Mucosa of rectum (tissue), 2 donors: Measurements from ENCODE around the gene GLT1D1.
A peak's percentile ranks its signal among the peaks of the same experiment; 100 is the strongest.

Experiments used
- H3K27ac ChIP-seq, 2 donors: one replicate each; pipeline ENCODE4 v1.7.0; 2013; ENCODE audit warnings: inconsistent platforms in 2 of 2, low read depth in 2 of 2, low read length in 2 of 2
- H3K27me3 ChIP-seq, 2 donors: one replicate each; pipeline ENCODE4 v1.7.0; 2013; ENCODE audit warnings: low read length in 2 of 2; ENCODE audit not compliant: control insufficient read depth in 2 of 2, insufficient read depth in 2 of 2
- H3K36me3 ChIP-seq, 2 donors: one replicate each; pipeline ENCODE4 v1.7.0; 2013; ENCODE audit warnings: low read length in 2 of 2; ENCODE audit not compliant: control insufficient read depth in 2 of 2, insufficient read depth in 2 of 2
- H3K4me1 ChIP-seq, 2 donors: one replicate each; pipeline ENCODE4 v1.7.0; 2013; ENCODE audit warnings: low read length in 2 of 2, mild to moderate bottlenecking in 1 of 2; ENCODE audit not compliant: control insufficient read depth in 2 of 2, insufficient read depth in 2 of 2
- H3K4me3 ChIP-seq, 2 donors: one replicate each; pipeline ENCODE4 v1.7.0; 2013; ENCODE audit warnings: low read length in 2 of 2
- H3K9ac ChIP-seq, 2 donors: one replicate each; pipeline ENCODE4 v1.7.0; 2013; ENCODE audit warnings: low read length in 2 of 2, low read depth in 1 of 2, mild to moderate bottlenecking in 1 of 2
- H3K9me3 ChIP-seq, 2 donors: one replicate each; pipeline ENCODE4 v1.7.0; 2013; ENCODE audit warnings: low read length in 2 of 2; ENCODE audit not compliant: control insufficient read depth in 2 of 2
- donor health status: healthy.
- donor health status: Normal muscosa, but diverticular disease.

GLT1D1 gene

DNA sequence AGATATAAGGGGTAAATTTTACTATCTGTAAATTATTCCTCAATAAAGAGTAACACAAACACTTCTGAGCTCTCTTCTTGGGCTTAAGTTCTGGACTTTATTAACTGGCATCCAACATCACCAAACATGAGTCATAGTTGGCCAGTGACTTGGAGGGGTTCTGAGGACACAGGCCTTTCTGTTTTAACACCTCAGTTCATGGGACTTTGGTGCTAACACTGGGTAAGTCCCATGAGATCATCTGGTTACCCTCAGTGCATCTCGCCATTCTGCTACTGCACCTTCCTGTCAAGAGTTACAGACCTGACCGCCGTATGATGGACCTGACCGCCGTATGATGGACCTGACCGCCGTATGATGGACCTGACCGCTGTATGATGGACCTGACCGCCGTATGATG, 39.4 kb upstream of the GLT1D1 start:
- no peak overlapping the region for H3K4me3 ChIP-seq
- peaks cover 8 to 11% of the 10 kb centered on the region in 2 donors for H3K36me3 ChIP-seq
- no peaks in the 10 kb centered on the region for H3K4me1 ChIP-seq
- H3K27ac ChIP-seq: no peak overlapping the region
- no peaks in the 10 kb centered on the region for H3K9me3 ChIP-seq
- no peaks in the 10 kb centered on the region for H3K27me3 ChIP-seq
- H3K9ac ChIP-seq: no peak overlapping the region

- H3K36me3 ChIP-seq: peaks cover 7 to 9% of the 10 kb centered on the region in 2 donors
- H3K9me3 ChIP-seq: no peaks in the 10 kb centered on the region
- no peak overlapping the region for H3K27ac ChIP-seq
- no peak overlapping the region for H3K9ac ChIP-seq
- no peaks in the 10 kb centered on the region for H3K4me1 ChIP-seq
- no peaks in the 10 kb centered on the region for H3K27me3 ChIP-seq
- H3K4me3 ChIP-seq: no peak overlapping the region
Measured at GRCh38 chr12:128814411-128815261, 38.6 kb upstream of the GLT1D1 start.

- Histone ChIP-seq H3K9me3 (no peaks in the 10 kb centered on the region), H3K4me1 (no peaks in the 10 kb centered on the region), H3K27ac (no peak overlapping the region), H3K36me3 (peaks cover 7 to 9% of the 10 kb centered on the region in 2 donors), H3K27me3 (no peaks in the 10 kb centered on the region), H3K9ac (no peak overlapping the region), H3K4me3 (no peak overlapping the region)
Measured at GRCh38 chr12:128815779-128816642, 37.3 kb upstream of the GLT1D1 start.

DNA sequence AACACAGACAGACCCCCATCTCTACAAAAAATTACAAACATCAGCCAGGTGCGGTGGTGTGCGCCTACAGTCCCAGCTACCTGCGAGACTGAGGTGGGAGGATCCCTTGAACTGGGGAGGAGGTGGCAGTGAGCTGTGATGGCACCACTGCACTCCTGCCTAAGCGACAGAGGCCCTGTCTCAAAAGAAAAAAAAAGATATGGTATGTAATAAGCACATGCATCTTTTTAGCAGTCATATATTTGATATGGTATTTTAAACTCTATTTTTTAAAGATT, 36.7 kb upstream of the GLT1D1 start:
- H3K27ac ChIP-seq: no peak overlapping the region
- H3K9me3 ChIP-seq: no peaks in the 10 kb centered on the region
- no peaks in the 10 kb centered on the region for H3K27me3 ChIP-seq
- H3K36me3 ChIP-seq: peaks cover 7 to 9% of the 10 kb centered on the region in 2 donors
- H3K4me1 ChIP-seq: no peaks in the 10 kb centered on the region
- H3K4me3 ChIP-seq: no peak overlapping the region
- no peak overlapping the region for H3K9ac ChIP-seq

DNA sequence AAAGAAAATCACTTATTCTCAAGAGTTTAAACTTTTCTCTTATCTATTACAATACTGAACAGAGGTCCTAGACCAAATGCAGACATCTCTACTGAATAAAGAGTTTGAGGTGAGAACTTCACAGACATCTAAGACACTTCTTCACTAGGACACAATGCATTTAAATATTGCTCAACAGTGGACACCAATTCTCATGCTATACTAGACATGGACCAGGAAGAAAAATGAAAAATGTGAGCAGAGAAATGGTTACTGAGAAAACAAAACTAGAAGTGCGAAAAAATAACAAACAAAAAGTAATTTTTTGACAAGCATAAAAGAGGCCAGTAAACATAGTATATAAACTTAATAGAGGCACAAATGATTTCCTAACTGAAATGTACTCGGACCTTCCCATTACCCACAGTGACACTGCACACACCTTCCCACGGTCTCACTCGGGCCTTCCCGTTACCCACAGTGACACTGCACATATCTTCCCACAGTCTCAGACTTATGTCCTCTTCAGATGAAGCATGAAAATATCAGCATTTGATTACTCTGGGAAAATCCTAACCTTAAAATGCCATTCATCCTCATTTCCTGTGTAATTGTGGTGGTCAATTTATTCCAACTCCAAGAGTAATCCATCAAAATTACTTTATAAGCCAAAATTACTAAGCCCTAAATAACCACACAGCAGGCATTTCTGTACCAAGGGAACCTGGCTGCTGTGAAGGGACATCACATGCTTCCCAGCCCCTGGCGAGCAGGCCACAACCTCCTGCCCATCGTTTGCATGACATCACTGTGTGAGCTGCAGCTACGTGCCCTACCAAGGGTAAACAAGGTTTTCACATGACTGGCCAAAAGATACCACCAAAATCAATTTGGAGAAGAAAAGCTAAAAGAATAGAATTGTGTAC, 35.9 kb upstream of the GLT1D1 start:
- peaks cover 0 to 5% of the 10 kb centered on the region in 2 donors for H3K4me1 ChIP-seq
- H3K36me3 ChIP-seq: peaks cover 7 to 9% of the 10 kb centered on the region in 2 donors
- no peaks in the 10 kb centered on the region for H3K9me3 ChIP-seq
- peak overlapping the region in 1 of 2 donors; percentile 10 for H3K9ac ChIP-seq
- H3K4me3 ChIP-seq: no peak overlapping the region
- H3K27me3 ChIP-seq: no peaks in the 10 kb centered on the region
- no peak overlapping the region for H3K27ac ChIP-seq

DNA sequence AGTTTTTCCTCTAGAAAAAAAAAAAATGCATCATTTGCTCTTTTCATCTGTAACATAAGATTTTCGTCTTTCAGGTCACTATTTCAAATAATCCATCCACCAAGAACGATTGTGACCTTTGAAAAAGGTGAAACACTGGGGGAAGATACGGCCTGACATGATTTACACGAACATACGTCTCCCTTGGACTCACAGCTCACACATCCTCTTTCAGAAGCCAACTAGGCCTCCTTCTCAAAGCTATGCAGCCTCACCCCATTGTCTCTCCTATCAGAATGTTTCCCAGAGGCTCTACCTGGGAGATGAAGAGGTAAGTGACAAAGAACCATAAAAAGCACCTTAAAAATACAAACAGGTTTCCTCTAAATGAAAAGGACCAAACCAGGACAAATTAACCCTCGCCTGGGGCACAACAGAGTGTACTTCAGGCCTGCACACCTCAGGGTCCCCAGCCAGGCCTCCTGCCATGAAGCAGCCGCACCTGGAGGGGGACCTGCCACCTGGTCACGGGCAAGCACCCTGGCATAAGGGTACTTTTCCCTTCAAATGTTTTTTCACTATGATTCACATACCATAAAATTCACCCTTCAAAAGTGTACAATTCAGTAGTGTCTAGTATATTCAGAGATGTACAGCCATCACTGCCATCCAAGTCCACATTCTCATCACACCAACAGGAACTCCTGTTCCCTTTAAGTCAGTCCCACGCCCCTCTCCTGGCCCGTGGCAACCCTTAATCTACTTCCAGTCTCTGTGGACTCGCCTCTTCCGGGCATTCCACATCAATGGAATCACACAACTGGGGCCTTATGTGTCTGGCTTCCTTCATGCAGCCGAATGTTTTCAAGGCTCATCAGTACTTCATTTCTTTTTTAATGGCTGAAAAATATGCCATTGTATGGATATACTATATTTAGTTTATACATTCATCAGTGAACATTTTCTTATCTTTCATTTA, 34.9 kb upstream of the GLT1D1 start:
- Histone ChIP-seq H3K36me3 (peaks cover 5 to 7% of the 10 kb centered on the region in 2 donors), H3K27me3 (no peaks in the 10 kb centered on the region), H3K4me1 (peaks cover 0 to 11% of the 10 kb centered on the region in 2 donors), H3K9me3 (no peaks in the 10 kb centered on the region), H3K9ac (no peak overlapping the region), H3K4me3 (no peak overlapping the region), H3K27ac (peak overlapping the region; percentile 8 to 12)

GRCh38 chr12:128819293-128820144, 33.8 kb upstream of the GLT1D1 start:
- Histone ChIP-seq H3K27me3 (no peaks in the 10 kb centered on the region), H3K4me3 (no peak overlapping the region), H3K9me3 (no peaks in the 10 kb centered on the region), H3K27ac (no peak overlapping the region), H3K36me3 (peaks cover under 1 to 3% of the 10 kb centered on the region in 2 donors), H3K9ac (no peak overlapping the region), H3K4me1 (peaks cover 1 to 13% of the 10 kb centered on the region in 2 donors)

- Histone ChIP-seq H3K36me3 (no peaks in the 10 kb centered on the region), H3K9me3 (no peaks in the 10 kb centered on the region), H3K27me3 (no peaks in the 10 kb centered on the region), H3K4me3 (no peak overlapping the region), H3K4me1 (peaks cover 3 to 16% of the 10 kb centered on the region in 2 donors), H3K27ac (peak overlapping the region; percentile 23 to 54), H3K9ac (no peak overlapping the region)
Measured at GRCh38 chr12:128820253-128820652, 33.0 kb upstream of the GLT1D1 start.
